ENCODE measurements around the gene ADSL.

Gene ADSL

DNA sequence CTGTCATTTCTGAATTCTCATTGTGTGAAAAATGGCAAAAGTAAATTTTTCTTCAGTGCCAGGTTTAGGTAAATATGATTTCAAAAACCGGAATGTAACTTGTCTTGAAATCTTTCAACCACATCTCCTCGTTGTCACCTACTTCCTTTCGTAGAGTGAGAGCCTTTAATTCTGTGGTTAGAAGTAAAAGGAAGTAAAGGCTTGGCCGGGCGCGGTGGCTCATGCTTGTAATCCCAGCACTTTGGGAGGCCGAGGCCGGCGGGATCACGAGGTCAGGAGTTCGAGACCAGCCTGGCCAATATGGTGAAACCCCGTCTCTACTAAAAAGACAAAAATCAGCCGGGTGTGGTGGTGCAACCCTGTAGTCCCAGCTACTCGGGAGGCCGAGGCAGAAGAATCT is 53.9 kb downstream of the ADSL start:
- H3K4me3 ChIP-seq (ENCODE audit: control insufficient read depth, low read depth, low read length) = no peak overlapping the region
- no peak for DNase-seq (ENCODE audit: low read depth)
- no peak for TF ChIP-seq CTCF (IDR thresholded peaks at IDR 0.05; ENCODE audit: control insufficient read depth, insufficient read depth, low read depth, low read length, missing control alignments)

GRCh38 chr22:40401532-40401931 is 55.2 kb downstream of the ADSL start:
- DNase-seq (ENCODE audit: low read depth) = no peak
- no peak overlapping the region for H3K4me3 ChIP-seq (ENCODE audit: control insufficient read depth, low read depth, low read length)
- no peak for TF ChIP-seq CTCF (IDR thresholded peaks at IDR 0.05; ENCODE audit: control insufficient read depth, insufficient read depth, low read depth, low read length, missing control alignments)

DNA sequence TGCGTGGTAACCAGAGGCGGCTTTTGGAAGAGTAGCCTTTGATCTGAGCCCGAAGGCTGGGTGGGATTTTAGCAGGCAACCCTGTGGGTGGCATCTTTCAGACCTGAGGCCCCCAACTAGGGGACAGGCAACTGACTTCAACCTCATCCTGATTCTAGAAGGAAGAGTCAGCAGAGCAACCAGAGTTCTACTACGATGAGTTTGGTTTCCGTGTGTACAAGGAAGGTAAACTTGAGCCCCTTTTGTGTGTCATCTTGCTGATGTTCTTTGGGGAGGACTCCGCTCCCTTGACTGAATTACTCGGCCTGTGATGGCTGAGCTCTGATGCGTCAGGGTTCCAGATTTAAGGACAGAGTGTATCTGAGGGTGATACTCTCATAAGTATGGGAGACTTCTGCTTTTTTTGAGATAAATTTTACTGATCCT is 55.7 kb downstream of the ADSL start:
- DNase-seq (ENCODE audit: low read depth) = no peak
- no peak overlapping the region for H3K4me3 ChIP-seq (ENCODE audit: control insufficient read depth, low read depth, low read length)
- TF ChIP-seq CTCF (IDR thresholded peaks at IDR 0.05; ENCODE audit: control insufficient read depth, insufficient read depth, low read depth, low read length, missing control alignments) = no peak

GRCh38 chr22:40403141-40403540 is 56.8 kb downstream of the ADSL start:
- DNase-seq (ENCODE audit: low read depth) = no peak
- no peak overlapping the region for H3K4me3 ChIP-seq (ENCODE audit: control insufficient read depth, low read depth, low read length)
- TF ChIP-seq CTCF (IDR thresholded peaks at IDR 0.05; ENCODE audit: control insufficient read depth, insufficient read depth, low read depth, low read length, missing control alignments) = no peak

- TF ChIP-seq CTCF (IDR thresholded peaks at IDR 0.05; ENCODE audit: control insufficient read depth, insufficient read depth, low read depth, low read length, missing control alignments) = no peak
- DNase-seq (ENCODE audit: low read depth) = no peak
- H3K4me3 ChIP-seq (ENCODE audit: control insufficient read depth, low read depth, low read length) = no peak overlapping the region
Observed at GRCh38 chr22:40403651-40404050, 57.4 kb downstream of the ADSL start.

DNA sequence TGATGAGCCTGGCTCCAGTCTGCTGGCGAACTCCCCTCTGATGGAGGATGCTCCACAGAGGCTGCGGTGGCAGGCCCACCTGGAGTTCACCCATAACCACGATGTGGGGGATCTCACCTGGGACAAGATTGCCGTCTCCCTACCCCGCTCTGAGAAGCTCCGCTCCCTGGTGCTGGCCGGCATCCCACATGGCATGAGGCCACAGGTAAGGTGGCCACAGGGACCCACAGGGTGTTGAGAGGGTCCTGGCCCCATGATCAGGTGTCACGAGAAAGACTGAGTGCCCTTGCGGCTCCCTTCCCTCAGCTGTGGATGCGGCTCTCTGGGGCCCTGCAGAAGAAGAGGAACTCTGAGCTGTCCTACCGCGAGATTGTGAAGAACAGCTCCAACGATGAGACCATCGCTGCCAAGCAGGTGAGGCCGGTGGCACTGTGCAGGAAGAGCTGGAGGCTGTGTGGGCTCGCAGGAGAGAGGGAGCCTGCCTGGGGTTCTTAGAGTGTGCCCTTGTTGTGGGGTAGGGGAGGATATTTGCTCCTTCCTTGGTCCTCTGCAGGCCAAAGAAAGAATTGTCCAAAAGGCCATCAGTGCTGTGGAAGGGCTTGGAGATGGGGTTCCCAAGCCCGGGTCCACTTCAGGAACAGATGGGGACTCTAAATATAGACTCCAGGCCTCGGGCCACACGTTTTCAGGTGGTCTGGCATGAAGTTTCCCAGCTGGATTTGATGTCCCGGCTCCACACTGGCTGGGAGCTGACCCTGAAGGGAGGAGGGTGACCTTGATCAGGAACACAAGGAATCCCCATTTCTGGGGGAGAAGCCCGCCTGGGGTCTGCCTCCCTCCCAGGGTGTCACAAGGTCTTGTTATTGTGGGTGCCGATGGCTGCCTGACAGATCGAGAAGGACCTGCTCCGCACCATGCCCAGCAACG is 58.2 kb downstream of the ADSL start:
- no peak overlapping the region for H3K4me3 ChIP-seq (ENCODE audit: control insufficient read depth, low read depth, low read length)
- TF ChIP-seq CTCF (IDR thresholded peaks at IDR 0.05; ENCODE audit: control insufficient read depth, insufficient read depth, low read depth, low read length, missing control alignments) = no peak
- no peak for DNase-seq (ENCODE audit: low read depth)
